CD4-positive, alpha-beta memory T cell (primary cell): ENCODE data around the gene THOP1. TPM values are rescaled to one million over a fixed set of nuclear protein-coding genes. Genes with fewer than 3 reads are reported as not detected.

Source experiments
- CTCF ChIA-PET: fragments of 350-600 bp; sonication (Branson Sonifier 250); formaldehyde crosslinking; loops from one replicate; lab custom pipeline; 2021; ENCODE audit warnings: inconsistent platforms; ENCODE audit not compliant: partially characterized antibody; lab: Charles Lee
- POLR2A ChIA-PET: fragments of 350-600 bp; sonication (Branson Sonifier 250); formaldehyde crosslinking; loops from one replicate; lab custom pipeline; 2021; ENCODE audit not compliant: partially characterized antibody; lab: Charles Lee
- DNase-seq, 5 donors: peaks; one replicate each; pipeline versions ENCODE4 v3.0.0 to v3.0.0-alpha.2; 2020 to 2022; ENCODE audit warnings: mixed read lengths in 1 of 5
- H3K27ac ChIP-seq: one replicate; pipeline ENCODE4 v1.7.0; 2013; ENCODE audit warnings: low read depth, low read length
- H3K27me3 ChIP-seq: 2 replicates; pipeline ENCODE4 v1.7.0; 2013; ENCODE audit warnings: mild to moderate bottlenecking, low read length, moderate library complexity; ENCODE audit not compliant: insufficient read depth
- H3K36me3 ChIP-seq: 2 replicates; pipeline ENCODE4 v1.7.0; 2013; ENCODE audit warnings: mild to moderate bottlenecking, low read length, moderate library complexity; ENCODE audit not compliant: insufficient read depth
- H3K4me1 ChIP-seq: 2 replicates; pipeline ENCODE4 v1.7.0; 2013; ENCODE audit warnings: mild to moderate bottlenecking, low read length, moderate library complexity; ENCODE audit not compliant: insufficient read depth
- H3K4me3 ChIP-seq, 2 donors: one replicate each; pipeline ENCODE4 v1.7.0; 2013; ENCODE audit warnings: low read length in 2 of 2, mild to moderate bottlenecking in 1 of 2
- H3K9me3 ChIP-seq, 2 donors: one replicate each; pipeline ENCODE4 v1.7.0; 2013; ENCODE audit warnings: low read length in 2 of 2, control low read depth in 1 of 2; ENCODE audit not compliant: control insufficient read depth in 1 of 2
- H3K27ac Mint-ChIP-seq, 7 donors: one replicate each; pipeline ENCODE4 v1.8.0; 2020 to 2021; ENCODE audit warnings: mixed read lengths in 7 of 7, mild to moderate bottlenecking in 6 of 7, inconsistent platforms in 3 of 7, moderate library complexity in 3 of 7
- H3K27me3 Mint-ChIP-seq, 2 donors: one replicate each; pipeline ENCODE4 v1.8.0; 2020 to 2021; ENCODE audit warnings: mixed read lengths in 2 of 2
- H3K36me3 Mint-ChIP-seq, 2 donors: one replicate each; pipeline ENCODE4 v1.8.0; 2020 to 2021; ENCODE audit warnings: mixed read lengths in 2 of 2, inconsistent platforms in 1 of 2, mild to moderate bottlenecking in 1 of 2
- H3K4me1 Mint-ChIP-seq, 4 donors: one replicate each; pipeline ENCODE4 v1.8.0; 2020 to 2021; ENCODE audit warnings: mixed read lengths in 4 of 4, mild to moderate bottlenecking in 1 of 4
- H3K4me3 Mint-ChIP-seq, 8 donors: one replicate each; pipeline ENCODE4 v1.8.0; 2020 to 2021; ENCODE audit warnings: mixed read lengths in 8 of 8, mild to moderate bottlenecking in 7 of 8, moderate library complexity in 6 of 8, inconsistent platforms in 3 of 8
- H3K9me3 Mint-ChIP-seq, 8 donors: one replicate each; pipeline ENCODE4 v1.8.0; 2020 to 2021; ENCODE audit warnings: mixed read lengths in 8 of 8, mild to moderate bottlenecking in 5 of 8, inconsistent platforms in 3 of 8, moderate library complexity in 1 of 8
- intact Hi-C: fragments of 100-400 bp; cut with micrococcal nuclease; formaldehyde crosslinking; loops from one replicate; pipeline ENCODE4 v1.15.1; 2023
- polyA plus RNA-seq, 2 donors: library from polyadenylated mRNA; unstranded; fragments of 300-500 nt; fragmentation: Illumina TruSeq; gene quantifications; one replicate each; pipeline ENCODE4 v1.2.3, GENCODE V29; 2021
- total RNA-seq, 2 experiments: library from RNA; stranded (reverse); gene quantifications; one replicate each; pipeline ENCODE4 v1.2.3, GENCODE V29; 2021

Gene THOP1
- total and polyA plus RNA-seq, 4 experiments from 2014 or later = 21.6 to 31.9 (median 25.8) TPM

- H3K9me3 Mint-ChIP-seq = no peaks in the 10 kb centered on the region
- peaks cover 26 to 69% (median 47%) of the 10 kb centered on the region in 4 donors for H3K4me1 Mint-ChIP-seq
- CTCF ChIA-PET = interaction anchor here (1.0 kb wide), 1 partner anchor 43 kb away, joined by 4 read pairs; the partner anchor contains the start of gene SLC39A3
- no peaks in the 10 kb centered on the region for H3K27me3 Mint-ChIP-seq
- H3K4me1 ChIP-seq = peaks cover 54% of the 10 kb centered on the region
- H3K27ac ChIP-seq = peak within 1 kb of the TSS; percentile 93
- H3K27ac Mint-ChIP-seq = peak within 1 kb of the TSS; percentile 87 to 97 (median 96)
- H3K4me3 ChIP-seq = peak within 1 kb of the TSS; percentile 85 to 91
- intact Hi-C loops = loop anchor here (1.0 to 10.0 kb wide), 4 partner anchors 43 to 308 kb away; partner anchors contain the start of genes GADD45B, SLC39A3, TLE5 and ZNF77
- peaks cover 0 to 5% of the 10 kb centered on the region in 2 donors for H3K36me3 Mint-ChIP-seq
- peak within 1 kb of the TSS; percentile 84 to 93 (median 90) for H3K4me3 Mint-ChIP-seq
- H3K36me3 ChIP-seq = no peaks in the 10 kb centered on the region
- H3K9me3 ChIP-seq = no peaks in the 10 kb centered on the region
- H3K27me3 ChIP-seq = no peaks in the 10 kb centered on the region
- POLR2A ChIA-PET = interaction anchor here (1.0 to 1.3 kb wide), 3 partner anchors 15 to 307 kb away, joined by 3 to 5 read pairs (median 5); partner anchors contain the start of genes GADD45B and SLC39A3
- DNase-seq = peak; percentile 94 to 98 (median 97)
Measured at GRCh38 chr19:2782936-2783780, 2.1 kb upstream of the THOP1 start, which contains the start of gene SGTA. Gene SGTA (minus strand): TSS chr19:2783273. CDS start chr19:2769068, 14,205 bp downstream.

- H3K27me3 Mint-ChIP-seq = no peaks in the 10 kb centered on the region
Measured at GRCh38 chr19:2783781-2784145, 1.5 kb upstream of the THOP1 start.

DNA sequence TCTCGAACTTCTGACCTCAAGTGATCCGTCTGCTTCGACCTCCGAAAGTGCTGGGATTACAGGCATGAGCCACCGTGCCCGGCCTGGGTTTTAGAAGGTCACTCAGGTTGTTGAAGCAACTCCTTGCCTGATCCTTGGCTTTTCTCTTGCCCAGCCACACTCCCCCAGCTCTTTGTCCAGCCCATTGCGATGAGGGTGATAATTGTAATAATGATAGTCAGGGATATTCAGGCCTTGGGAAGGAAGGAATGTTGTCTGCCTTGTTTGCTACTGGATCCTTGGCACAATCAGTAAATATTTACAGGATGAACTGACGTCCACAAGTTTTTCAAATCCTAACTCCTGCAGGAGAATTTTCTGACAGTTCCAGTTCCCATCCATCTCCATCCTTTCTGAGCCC, 1.8 kb downstream of the THOP1 start:
- CTCF ChIA-PET = no interaction called here

More at GRCh38 chr19:2783781-2784145, 1.5 kb upstream of the THOP1 start:
- Mint-ChIP-seq H3K4me1 (peaks cover 24 to 69% (median 47%) of the 10 kb centered on the region in 4 donors), H3K9me3 (no peaks in the 10 kb centered on the region), H3K27ac (peak overlapping the region; percentile 87 to 97 (median 96)), H3K4me3 (peak overlapping the region; percentile 84 to 93 (median 90)), H3K36me3 (peaks cover 0 to 2% of the 10 kb centered on the region in 2 donors)
- H3K36me3 ChIP-seq = no peaks in the 10 kb centered on the region
- intact Hi-C loops = loop anchor here (1.0 to 10.0 kb wide), 4 partner anchors 43 to 309 kb away; partner anchors contain the start of genes GADD45B, SLC39A3, TLE5 and ZNF77
- peaks cover 54% of the 10 kb centered on the region for H3K4me1 ChIP-seq
- H3K27ac ChIP-seq = peak overlapping the region; percentile 93
- no peaks in the 10 kb centered on the region for H3K9me3 ChIP-seq
- ChIA-PET POLR2A (interaction anchor here (1.2 to 1.3 kb wide), 2 partner anchors 16 to 44 kb away, joined by 3 to 5 read pairs; partner anchors contain the start of gene SLC39A3), CTCF (interaction anchor here (1.0 kb wide), 1 partner anchor 44 kb away, joined by 4 read pairs; the partner anchor contains the start of gene SLC39A3)
- no peaks in the 10 kb centered on the region for H3K27me3 ChIP-seq
- H3K4me3 ChIP-seq = peak overlapping the region in 1 of 2 donors; percentile 85
- DNase-seq = no peak

GRCh38 chr19:2788237-2788636, 2.9 kb downstream of the THOP1 start:
- CTCF ChIA-PET = interaction anchor here (1.1 kb wide), 1 partner anchor 32 kb away, joined by 4 read pairs; no protein-coding TSS in a partner anchor
- peak overlapping the region in 2 of 7 donors; percentile 4 to 31 for H3K27ac Mint-ChIP-seq
- POLR2A ChIA-PET = no interaction called here

More for the DNA sequence above, 1.8 kb downstream of the THOP1 start:
- H3K9me3 ChIP-seq = no peaks in the 10 kb centered on the region
- H3K36me3 ChIP-seq = no peaks in the 10 kb centered on the region
- Mint-ChIP-seq H3K9me3 (no peaks in the 10 kb centered on the region), H3K27me3 (no peaks in the 10 kb centered on the region), H3K4me3 (peak overlapping the region; percentile 27 to 84 (median 50)), H3K27ac (peak overlapping the region in 1 of 7 donors; percentile 62), H3K4me1 (peaks cover 12 to 49% (median 28%) of the 10 kb centered on the region in 4 donors), H3K36me3 (peaks cover 0 to 2% of the 10 kb centered on the region in 2 donors)
- no peaks in the 10 kb centered on the region for H3K27me3 ChIP-seq
- DNase-seq = no peak
- peaks cover 30% of the 10 kb centered on the region for H3K4me1 ChIP-seq
- H3K4me3 ChIP-seq = no peak overlapping the region
- POLR2A ChIA-PET = no interaction called here
- no peak overlapping the region for H3K27ac ChIP-seq
- intact Hi-C loops = loop anchor here (10.0 kb wide), 2 partner anchors 158 to 312 kb away; partner anchors contain the start of genes GADD45B and ZNF77

GRCh38 chr19:2790194-2790556, 4.9 kb downstream of the THOP1 start:
- H3K36me3 ChIP-seq = no peaks in the 10 kb centered on the region
- Mint-ChIP-seq H3K27me3 (no peaks in the 10 kb centered on the region), H3K4me3 (no peak overlapping the region), H3K27ac (no peak overlapping the region), H3K36me3 (peaks cover 0 to 5% of the 10 kb centered on the region in 2 donors), H3K9me3 (no peaks in the 10 kb centered on the region), H3K4me1 (peaks cover 4 to 26% (median 14%) of the 10 kb centered on the region in 4 donors)
- no peaks in the 10 kb centered on the region for H3K27me3 ChIP-seq
- H3K4me3 ChIP-seq = no peak overlapping the region
- no peak overlapping the region for H3K27ac ChIP-seq
- POLR2A ChIA-PET = no interaction called here
- no peaks in the 10 kb centered on the region for H3K9me3 ChIP-seq
- intact Hi-C loops = no loop called here
- DNase-seq = no peak
- CTCF ChIA-PET = no interaction called here
- H3K4me1 ChIP-seq = peaks cover 8% of the 10 kb centered on the region

More at GRCh38 chr19:2788237-2788636, 2.9 kb downstream of the THOP1 start:
- DNase-seq = no peak
- H3K27me3 ChIP-seq = no peaks in the 10 kb centered on the region
- intact Hi-C loops = loop anchor here (10.0 kb wide), 2 partner anchors 157 to 313 kb away; partner anchors contain the start of genes GADD45B and ZNF77
- no peak overlapping the region for H3K4me3 ChIP-seq
- peaks cover 0 to 4% of the 10 kb centered on the region in 2 donors for H3K36me3 Mint-ChIP-seq
- no peaks in the 10 kb centered on the region for H3K27me3 Mint-ChIP-seq
- H3K27ac ChIP-seq = no peak overlapping the region
- H3K4me1 ChIP-seq = peaks cover 25% of the 10 kb centered on the region
- no peaks in the 10 kb centered on the region for H3K36me3 ChIP-seq
- H3K9me3 Mint-ChIP-seq = no peaks in the 10 kb centered on the region
- H3K4me3 Mint-ChIP-seq = peak overlapping the region in 3 of 8 donors; percentile 25 to 73 (median 67)
- H3K4me1 Mint-ChIP-seq = peaks cover 9 to 43% (median 23%) of the 10 kb centered on the region in 4 donors
- no peaks in the 10 kb centered on the region for H3K9me3 ChIP-seq

- no peak overlapping the region for H3K4me3 ChIP-seq
- H3K9me3 ChIP-seq = no peaks in the 10 kb centered on the region
- peaks cover 8% of the 10 kb centered on the region for H3K4me1 ChIP-seq
- H3K27me3 Mint-ChIP-seq = no peaks in the 10 kb centered on the region
- H3K4me1 Mint-ChIP-seq = peaks cover 3 to 24% (median 11%) of the 10 kb centered on the region in 4 donors
- peak overlapping the region in 2 of 8 donors; percentile 31 to 59 for H3K4me3 Mint-ChIP-seq
- H3K27ac ChIP-seq = no peak overlapping the region
- CTCF ChIA-PET = no interaction called here
- H3K27ac Mint-ChIP-seq = no peak overlapping the region
- intact Hi-C loops = no loop called here
- no peaks in the 10 kb centered on the region for H3K27me3 ChIP-seq
- H3K9me3 Mint-ChIP-seq = no peaks in the 10 kb centered on the region
- no peak for DNase-seq
- H3K36me3 ChIP-seq = peaks cover 3% of the 10 kb centered on the region
- H3K36me3 Mint-ChIP-seq = peaks cover 2 to 10% of the 10 kb centered on the region in 2 donors
- POLR2A ChIA-PET = no interaction called here
Measured at GRCh38 chr19:2790557-2791271, 5.4 kb downstream of the THOP1 start.
